AG04450 (cell line): ENCODE results near the gene AFF3. TPM values are rescaled to one million over a fixed set of nuclear protein-coding genes. Genes with fewer than 3 reads are reported as not detected.
A peak's percentile ranks its signal among the peaks of the same experiment; 100 is the strongest.
"Not testable (repeated sequence)": the region's sequence is repeated elsewhere in the genome, so short reads cannot be mapped to it uniquely, and the experiment has no call there.

Source experiments
- CTCF ChIA-PET: fragments of 300-600, 350-600 bp; formaldehyde crosslinking; extraction: SDS; loops from one replicate; lab custom pipeline; 2022; ENCODE audit warnings: antibody characterized with exemption, inconsistent platforms; lab: Charles Lee
- POLR2A ChIA-PET: fragments of 350-600 bp; formaldehyde crosslinking; extraction: SDS; loops from one replicate; lab custom pipeline; 2021; ENCODE audit warnings: antibody characterized with exemption, inconsistent platforms; lab: Yijun Ruan, JAX
- DNase-seq: peaks from one replicate; pipeline ENCODE4 v3.0.0-alpha.2; 2011; ENCODE audit warnings: low read depth, low spot score
- H3K27ac ChIP-seq: one replicate; pipeline ENCODE4 v1.5.1; 2012; ENCODE audit warnings: low read depth, low read length, control low read depth
- H3K27me3 ChIP-seq: one replicate; pipeline ENCODE4 v1.6.0; 2012; ENCODE audit warnings: low read length; ENCODE audit not compliant: control insufficient read depth, insufficient read depth
- H3K4me3 ChIP-seq: 2 replicates; pipeline ENCODE4 v1.5.1; 2011; ENCODE audit warnings: mild to moderate bottlenecking, low read depth, low read length, control low read depth
- H3K9me3 ChIP-seq: 2 replicates; pipeline ENCODE4 v1.5.1; 2012; ENCODE audit warnings: low read length; ENCODE audit not compliant: control insufficient read depth, insufficient read depth
- polyA plus RNA-seq: library from polyadenylated mRNA; depleted of rRNA; stranded (reverse); fragments of >200 nt; gene quantifications from 2 replicates; pipeline ENCODE4 v1.2.3, GENCODE V29; 2011
- TF ChIP-seq, protein P1 (sequence below): IDR thresholded peaks from 2 replicates; pipeline ENCODE4 v1.5.1; 2011; ENCODE audit warnings: low read depth, low read length, control low read depth, inconsistent platforms

The AFF3 gene
- polyA plus RNA-seq, 1 experiment, result 17.9 TPM

DNA sequence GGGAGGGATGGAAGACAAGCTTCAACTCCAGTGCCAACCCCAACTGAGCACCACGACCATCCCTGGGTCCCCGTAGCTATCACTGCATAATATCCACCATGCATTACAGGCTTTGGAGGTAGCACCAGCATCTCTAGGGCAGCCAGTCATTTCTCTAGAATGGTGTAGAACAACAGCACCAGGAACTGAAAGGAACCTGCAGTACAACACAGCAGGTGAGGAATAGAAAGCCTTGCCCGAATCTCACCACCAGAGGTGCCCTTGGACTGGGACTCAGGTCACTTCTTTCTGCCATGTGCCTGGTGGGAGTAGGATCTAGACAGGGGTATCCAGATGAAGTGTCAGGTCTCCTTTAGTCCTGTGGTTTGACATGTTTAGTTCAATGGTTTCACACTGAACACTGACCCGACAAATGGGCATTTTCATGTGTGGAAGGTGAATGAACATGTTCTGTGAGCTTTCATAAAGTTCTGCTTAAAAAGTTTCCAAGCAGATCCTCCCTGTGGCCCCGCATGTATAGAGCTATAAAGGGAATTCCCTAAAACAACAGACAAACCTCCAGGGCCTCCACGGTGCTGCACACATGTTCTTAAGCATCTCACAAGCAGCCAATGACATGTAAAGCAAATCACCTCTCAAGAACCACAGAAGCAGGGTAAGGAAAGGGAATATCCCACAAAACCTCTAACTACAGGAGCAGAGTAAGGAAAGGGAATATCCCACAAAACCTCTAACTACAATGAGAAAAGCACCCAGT is 208.3 kb downstream of the AFF3 start:
- Histone ChIP-seq H3K27me3 (no peaks in the 10 kb centered on the region), H3K4me3 (no peak overlapping the region), H3K27ac (no peak overlapping the region), H3K9me3 (no peaks in the 10 kb centered on the region)
- no peak for DNase-seq
- ChIA-PET POLR2A (no interaction called here), CTCF (no interaction called here)
- TF ChIP-seq, protein P1, sequence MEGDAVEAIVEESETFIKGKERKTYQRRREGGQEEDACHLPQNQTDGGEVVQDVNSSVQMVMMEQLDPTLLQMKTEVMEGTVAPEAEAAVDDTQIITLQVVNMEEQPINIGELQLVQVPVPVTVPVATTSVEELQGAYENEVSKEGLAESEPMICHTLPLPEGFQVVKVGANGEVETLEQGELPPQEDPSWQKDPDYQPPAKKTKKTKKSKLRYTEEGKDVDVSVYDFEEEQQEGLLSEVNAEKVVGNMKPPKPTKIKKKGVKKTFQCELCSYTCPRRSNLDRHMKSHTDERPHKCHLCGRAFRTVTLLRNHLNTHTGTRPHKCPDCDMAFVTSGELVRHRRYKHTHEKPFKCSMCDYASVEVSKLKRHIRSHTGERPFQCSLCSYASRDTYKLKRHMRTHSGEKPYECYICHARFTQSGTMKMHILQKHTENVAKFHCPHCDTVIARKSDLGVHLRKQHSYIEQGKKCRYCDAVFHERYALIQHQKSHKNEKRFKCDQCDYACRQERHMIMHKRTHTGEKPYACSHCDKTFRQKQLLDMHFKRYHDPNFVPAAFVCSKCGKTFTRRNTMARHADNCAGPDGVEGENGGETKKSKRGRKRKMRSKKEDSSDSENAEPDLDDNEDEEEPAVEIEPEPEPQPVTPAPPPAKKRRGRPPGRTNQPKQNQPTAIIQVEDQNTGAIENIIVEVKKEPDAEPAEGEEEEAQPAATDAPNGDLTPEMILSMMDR, result no peak

- CTCF ChIA-PET, POLR2A ChIA-PET: not testable (repeated sequence)
Measured at GRCh38 chr2:99933491-99933890, 208.9 kb downstream of the AFF3 start.

DNA sequence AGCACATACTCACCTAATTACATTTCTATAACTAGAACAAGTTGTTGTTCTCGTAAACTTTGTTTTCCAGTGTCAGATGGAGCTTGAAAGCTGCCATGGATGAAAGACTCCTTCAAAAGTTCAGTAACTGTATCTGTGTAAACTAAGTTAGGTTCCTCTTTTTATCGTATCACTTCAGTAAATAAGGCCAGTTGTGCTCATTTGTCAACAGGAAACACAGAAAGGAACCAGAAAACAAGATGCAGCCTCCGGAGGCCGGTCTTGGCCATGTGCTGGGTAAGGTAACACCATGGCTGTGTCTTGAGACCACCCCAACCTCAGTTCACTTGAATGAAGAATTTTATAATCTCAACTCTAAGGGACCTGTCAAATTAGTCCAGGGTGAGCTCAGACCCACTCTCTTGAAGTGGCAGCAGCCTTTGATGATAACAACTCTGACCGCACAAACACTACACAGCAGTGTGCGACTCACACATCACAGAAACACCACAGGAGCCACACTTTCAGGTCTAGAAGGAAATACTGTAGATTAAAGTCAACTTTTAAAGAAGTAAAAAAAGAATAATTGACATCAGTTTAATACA is 213.8 kb downstream of the AFF3 start:
- no peaks in the 10 kb centered on the region for H3K27me3 ChIP-seq
- no peak overlapping the region for H3K4me3 ChIP-seq
- POLR2A ChIA-PET, result no interaction called here
- no peak overlapping the region for H3K27ac ChIP-seq
- TF ChIP-seq, protein P1, result no peak
- CTCF ChIA-PET, result interaction anchor here (1.5 kb wide), 1 partner anchor 369 kb away, joined by 4 read pairs; no protein-coding TSS in a partner anchor
- no peak for DNase-seq
- H3K9me3 ChIP-seq, result no peaks in the 10 kb centered on the region

More at GRCh38 chr2:99933491-99933890, 208.9 kb downstream of the AFF3 start:
- H3K27me3 ChIP-seq, H3K4me3 ChIP-seq, H3K9me3 ChIP-seq, DNase-seq, H3K27ac ChIP-seq: not testable (repeated sequence)

DNA sequence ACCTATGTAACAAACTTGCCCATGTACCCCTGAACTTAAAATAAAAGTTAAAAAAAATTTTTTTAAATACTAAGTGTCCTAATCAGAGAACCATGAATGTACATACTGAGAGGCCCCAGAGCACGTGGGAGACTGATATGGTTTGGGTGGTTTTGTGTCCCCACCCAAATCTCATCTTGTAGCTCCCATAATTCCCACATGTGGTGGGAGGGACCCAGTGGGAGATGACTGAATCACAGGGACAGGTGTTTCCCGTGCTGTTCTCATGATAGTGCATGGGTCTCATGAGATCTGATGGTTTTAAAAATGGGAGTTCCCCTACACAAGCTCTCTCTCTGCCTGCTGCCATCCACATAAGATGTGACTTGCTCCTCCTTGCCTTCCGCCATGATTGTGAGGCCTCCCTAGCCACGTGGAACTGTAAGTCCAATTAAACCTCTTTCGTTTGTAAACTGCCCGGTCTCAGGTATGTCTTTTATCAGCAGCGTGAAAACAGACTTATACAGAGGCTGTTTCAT is 214.6 kb downstream of the AFF3 start:
- CTCF ChIA-PET, result interaction anchor here (1.5 to 1.7 kb wide), 2 partner anchors 16 to 317 kb away, joined by 3 read pairs; no protein-coding TSS in a partner anchor
- H3K9me3 ChIP-seq, H3K27me3 ChIP-seq, H3K4me3 ChIP-seq, POLR2A ChIA-PET, DNase-seq, H3K27ac ChIP-seq: not testable (repeated sequence)

DNA sequence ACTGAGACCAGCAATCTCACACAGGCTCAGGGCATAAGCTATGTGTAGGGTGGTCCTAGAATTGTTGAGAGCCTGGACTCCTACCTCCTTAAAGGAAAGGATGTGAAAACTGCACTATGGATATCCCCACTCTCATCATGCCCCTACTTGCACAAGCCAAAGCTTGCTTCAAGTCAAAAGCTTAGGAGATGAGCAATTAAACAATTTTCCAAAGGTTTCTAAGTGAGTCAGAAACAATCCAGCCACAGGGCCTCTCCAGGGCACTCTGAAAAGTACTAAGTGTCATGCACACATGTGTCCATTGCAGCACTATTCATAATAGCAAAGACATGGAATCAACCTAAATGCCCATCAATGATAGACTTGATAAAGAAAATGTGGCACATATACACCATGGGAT is 215.4 kb downstream of the AFF3 start:
- H3K27ac ChIP-seq, result peak overlapping the region; percentile 41
- ChIA-PET CTCF (interaction anchor here (0.6 to 1.7 kb wide), 3 partner anchors 17 to 318 kb away, joined by 3 to 5 read pairs (median 3); no protein-coding TSS in a partner anchor), POLR2A (interaction anchor here (0.8 to 1.0 kb wide), 2 partner anchors 45 to 50 kb away, joined by 3 read pairs; no protein-coding TSS in a partner anchor)

More for the DNA sequence above, 215.4 kb downstream of the AFF3 start:
- Histone ChIP-seq H3K4me3 (no peak overlapping the region), H3K9me3 (no peaks in the 10 kb centered on the region), H3K27me3 (no peaks in the 10 kb centered on the region)
- TF ChIP-seq, protein P1, result no peak
- DNase-seq, result peak; percentile 26
